K562 (cell line): ENCODE measurements around the gene TBL2. TPM values are rescaled to one million over a fixed set of nuclear protein-coding genes. Genes with fewer than 3 reads are reported as not detected.

Source experiments
- AFF1 ChIP-seq, 2 experiments: fragments of 450-650 bp; IDR thresholded peaks; 2 replicates each; pipeline ENCODE4 v1.6.1; 2018; ENCODE audit warnings: mild to moderate bottlenecking in 2 of 2, low read depth in 1 of 2; ENCODE audit not compliant: partially characterized antibody in 2 of 2
- BHLHE40 ChIP-seq: IDR thresholded peaks from 2 replicates; pipeline ENCODE4 v1.6.1; 2011; ENCODE audit warnings: low read length, improper control_type of control experiment
- ETV6 ChIP-seq, 3 experiments: fragments of 150-350 bp in 1 of 3; sonication (generic) in 1 of 3; formaldehyde crosslinking in 1 of 3; IDR thresholded peaks; 2 replicates each; pipeline versions ENCODE4 v1.6.1 to v1.8.0; 2014 to 2022; ENCODE audit warnings: borderline replicate concordance in 2 of 3, low read depth in 2 of 3, antibody characterized with exemption in 1 of 3, low read length in 1 of 3, mild to moderate bottlenecking in 1 of 3, missing genetic modification reagents in 1 of 3
- ID3 ChIP-seq, 2 experiments: fragments of 250-450 bp in 1 of 2; fragments of 450-650 bp in 1 of 2; sonication (Bioruptor Pico) in 1 of 2; IDR thresholded peaks; 2 replicates each; pipeline versions ENCODE4 v1.6.1 to v1.8.0; 2016 to 2021; ENCODE audit warnings: mild to moderate bottlenecking in 2 of 2, moderate library complexity in 2 of 2, missing compliant biosample characterization in 1 of 2, missing genetic modification characterization in 1 of 2
- MBD2 ChIP-seq: sonication (generic); IDR thresholded peaks from 2 replicates; pipeline ENCODE4 v1.6.1; 2016; ENCODE audit warnings: low read depth, borderline replicate concordance
- MYNN ChIP-seq, 2 experiments: sonication (generic); formaldehyde crosslinking in 1 of 2; IDR thresholded peaks; 2 replicates each; pipeline versions ENCODE4 v1.5.0 to v1.6.1; 2016 to 2020; ENCODE audit warnings: antibody characterized with exemption in 1 of 2, missing genetic modification reagents in 1 of 2
- SREBF1 ChIP-seq: fragments of 150-350 bp; IDR thresholded peaks from 2 replicates; pipeline ENCODE4 v1.6.1; 2014; ENCODE audit warnings: antibody characterized with exemption, low read depth, low read length, borderline replicate concordance
- ZNF232 ChIP-seq: sonication (generic); formaldehyde crosslinking; IDR thresholded peaks from 2 replicates; pipeline ENCODE4 v1.8.0; 2022; ENCODE audit warnings: mild to moderate bottlenecking, missing genetic modification reagents
- polyA plus RNA-seq, 8 experiments: library from polyadenylated mRNA; depleted of rRNA in 4 of 8; stranded (reverse) in 5 of 8; unstranded in 3 of 8; fragments of >200 nt; fragmentation: Nextera tagmentation in 2 of 8; fragmentation: Illumina TruSeq in 1 of 8; extraction: Ambion mirVana in 2 of 8; extraction: Trizol in 1 of 8; gene quantifications; 2 replicates each; pipeline versions ENCODE4 v1.2.1 to v1.2.3, GENCODE V29; 2011 to 2014; ENCODE audit warnings: inconsistent platforms in 1 of 8, missing spikeins in 1 of 8
- total RNA-seq, 7 experiments: library from RNA; depleted of rRNA in 6 of 7; stranded (reverse); fragments of >200 nt in 6 of 7; fragmentation: Illumina TruSeq in 2 of 7; extraction: Trizol in 2 of 7; gene quantifications; 2 replicates each; pipeline versions ENCODE4 v1.2.1 to v1.2.3, GENCODE V29; 2011 to 2021; ENCODE audit warnings: low replicate concordance in 1 of 7
- TF ChIP-seq, protein P1 (sequence below): fragments of 250-450 bp; sonication (Bioruptor Pico); IDR thresholded peaks from 2 replicates; pipeline ENCODE4 v1.9.0; 2021; ENCODE audit warnings: mild to moderate bottlenecking

TBL2 gene
- total and polyA plus RNA-seq, 9 of the 15 experiments (the other 6 are each of a cell fraction or from before 2014, with no cell fraction given), result 2.5 to 123 (median 49.2) TPM

DNA sequence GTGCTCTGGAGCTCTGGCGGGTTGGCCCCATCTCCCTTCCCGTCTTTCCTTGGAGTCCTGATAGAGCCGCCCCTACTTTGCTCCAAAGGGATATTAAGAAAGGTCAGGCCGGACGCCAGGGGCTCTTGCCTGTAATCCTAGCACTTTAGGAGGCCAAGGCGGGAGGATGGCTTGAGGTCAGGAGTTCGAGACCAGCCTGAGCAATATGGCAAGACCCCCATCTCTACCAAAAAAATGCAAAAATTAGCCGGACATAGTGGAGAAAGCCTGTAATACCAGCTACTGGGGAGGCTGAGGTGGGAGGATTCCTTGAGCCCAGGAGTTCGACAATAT is 46.3 kb upstream of the TBL2 start (continued):
- TF ChIP-seq MBD2 (peak; percentile 1; the same call in 1 of the 2 replicates), MYNN (IDR thresholded peaks at IDR 0.05) (no peak), MYNN (CRISPR knock-in tag; IDR thresholded peaks at IDR 0.05) (no peak), ZNF232 (CRISPR knock-in tag) (no peak), BHLHE40 (no peak), AFF1 (IDR thresholded peaks at IDR 0.05; ENCODE audit: low read depth in 1 of 2, partially characterized antibody in 2 of 2) (no peak), SREBF1 (no peak), ETV6 (IDR thresholded peaks at IDR 0.05; ENCODE audit: borderline replicate concordance in 1 of 2, low read depth in 2 of 2, low read length in 1 of 2) (no peak), ETV6 (CRISPR knock-in tag; IDR thresholded peaks at IDR 0.05; ENCODE audit: borderline replicate concordance) (no peak), ID3 (CRISPR knock-in tag; IDR thresholded peaks at IDR 0.05) (no peak), ID3 (tag; IDR thresholded peaks at IDR 0.05) (no peak)
- TF ChIP-seq, protein P1, sequence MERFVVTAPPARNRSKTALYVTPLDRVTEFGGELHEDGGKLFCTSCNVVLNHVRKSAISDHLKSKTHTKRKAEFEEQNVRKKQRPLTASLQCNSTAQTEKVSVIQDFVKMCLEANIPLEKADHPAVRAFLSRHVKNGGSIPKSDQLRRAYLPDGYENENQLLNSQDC (CRISPR knock-in tag), result no peak
